Mucosa of rectum (tissue), 2 donors: Measurements from ENCODE around the gene ZDHHC16.

Experiments used
- H3K27ac ChIP-seq, 2 donors: one replicate each; pipeline ENCODE4 v1.7.0; 2013; ENCODE audit warnings: inconsistent platforms in 2 of 2, low read depth in 2 of 2, low read length in 2 of 2
- H3K27me3 ChIP-seq, 2 donors: one replicate each; pipeline ENCODE4 v1.7.0; 2013; ENCODE audit warnings: low read length in 2 of 2; ENCODE audit not compliant: control insufficient read depth in 2 of 2, insufficient read depth in 2 of 2
- H3K36me3 ChIP-seq, 2 donors: one replicate each; pipeline ENCODE4 v1.7.0; 2013; ENCODE audit warnings: low read length in 2 of 2; ENCODE audit not compliant: control insufficient read depth in 2 of 2, insufficient read depth in 2 of 2
- H3K4me1 ChIP-seq, 2 donors: one replicate each; pipeline ENCODE4 v1.7.0; 2013; ENCODE audit warnings: low read length in 2 of 2, mild to moderate bottlenecking in 1 of 2; ENCODE audit not compliant: control insufficient read depth in 2 of 2, insufficient read depth in 2 of 2
- H3K4me3 ChIP-seq, 2 donors: one replicate each; pipeline ENCODE4 v1.7.0; 2013; ENCODE audit warnings: low read length in 2 of 2
- H3K9ac ChIP-seq, 2 donors: one replicate each; pipeline ENCODE4 v1.7.0; 2013; ENCODE audit warnings: low read length in 2 of 2, low read depth in 1 of 2, mild to moderate bottlenecking in 1 of 2
- H3K9me3 ChIP-seq, 2 donors: one replicate each; pipeline ENCODE4 v1.7.0; 2013; ENCODE audit warnings: low read length in 2 of 2; ENCODE audit not compliant: control insufficient read depth in 2 of 2
- donor health status: healthy.
- donor health status: Normal muscosa, but diverticular disease.

Gene ZDHHC16

GRCh38 chr10:97434055-97434454 lies 11.9 kb upstream of the ZDHHC16 start:
- Histone ChIP-seq H3K36me3 (peaks cover 48 to 62% of the 10 kb centered on the region in 2 donors), H3K27me3 (no peaks in the 10 kb centered on the region), H3K4me1 (no peaks in the 10 kb centered on the region), H3K4me3 (no peak overlapping the region), H3K9me3 (no peaks in the 10 kb centered on the region), H3K27ac (no peak overlapping the region), H3K9ac (no peak overlapping the region)

DNA sequence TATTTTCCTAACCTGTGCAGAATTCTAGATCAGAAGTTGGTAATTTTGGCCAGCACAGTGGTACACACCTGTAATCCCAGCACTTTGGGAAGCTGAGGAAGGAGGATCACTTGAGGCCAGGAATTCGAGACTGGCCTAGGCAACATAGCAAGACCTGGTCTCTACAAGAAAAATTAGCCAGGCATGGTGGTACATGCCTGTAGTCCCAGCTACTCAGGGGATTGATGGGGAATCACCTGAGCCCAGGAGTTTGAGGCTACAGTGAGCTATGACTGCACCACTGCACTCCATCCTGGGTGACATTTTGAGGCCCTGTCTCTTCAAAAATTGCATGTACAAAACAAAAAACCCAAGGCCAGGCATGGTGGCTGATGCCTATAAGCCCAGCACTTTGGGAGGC lies 11.4 kb upstream of the ZDHHC16 start:
- no peaks in the 10 kb centered on the region for H3K4me1 ChIP-seq
- H3K4me3 ChIP-seq = no peak overlapping the region
- no peak overlapping the region for H3K9ac ChIP-seq
- H3K27me3 ChIP-seq = no peaks in the 10 kb centered on the region
- no peaks in the 10 kb centered on the region for H3K9me3 ChIP-seq
- H3K27ac ChIP-seq = no peak overlapping the region
- peaks cover 49 to 66% of the 10 kb centered on the region in 2 donors for H3K36me3 ChIP-seq

DNA sequence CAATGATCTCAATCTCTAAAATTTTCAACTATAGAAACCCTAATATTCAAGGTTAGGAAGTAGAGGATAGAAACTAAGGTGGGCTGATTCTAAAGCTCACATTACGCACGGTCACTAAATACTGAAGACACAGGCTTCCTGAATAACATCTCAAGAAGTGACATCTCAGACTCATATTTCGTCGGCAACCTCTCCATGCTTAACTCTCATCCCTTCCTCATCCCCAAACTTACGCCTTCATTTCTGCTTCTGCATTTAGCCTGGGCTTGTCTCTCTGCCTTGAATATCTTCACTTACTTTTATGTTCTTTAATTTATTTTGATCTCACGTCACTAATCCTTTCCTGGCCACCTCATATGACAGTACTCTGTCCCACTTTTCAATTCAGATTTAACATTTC lies 10.8 kb upstream of the ZDHHC16 start:
- H3K4me1 ChIP-seq = no peaks in the 10 kb centered on the region
- no peaks in the 10 kb centered on the region for H3K27me3 ChIP-seq
- no peak overlapping the region for H3K9ac ChIP-seq
- no peak overlapping the region for H3K27ac ChIP-seq
- H3K4me3 ChIP-seq = no peak overlapping the region
- H3K36me3 ChIP-seq = peaks cover 48 to 64% of the 10 kb centered on the region in 2 donors
- no peaks in the 10 kb centered on the region for H3K9me3 ChIP-seq

- Histone ChIP-seq H3K36me3 (peaks cover 19 to 29% of the 10 kb centered on the region in 2 donors), H3K4me3 (no peak overlapping the region), H3K27ac (no peak overlapping the region), H3K4me1 (peaks cover 9 to 14% of the 10 kb centered on the region in 2 donors), H3K9me3 (no peaks in the 10 kb centered on the region), H3K27me3 (no peaks in the 10 kb centered on the region), H3K9ac (no peak overlapping the region)
Observed at GRCh38 chr10:97442277-97442676, 3.7 kb upstream of the ZDHHC16 start.

GRCh38 chr10:97444212-97444611 lies 1.8 kb upstream of the ZDHHC16 start:
- Histone ChIP-seq H3K36me3 (peaks cover 11 to 20% of the 10 kb centered on the region in 2 donors), H3K4me3 (no peak overlapping the region), H3K9ac (no peak overlapping the region), H3K27ac (no peak overlapping the region), H3K4me1 (peaks cover 13 to 14% of the 10 kb centered on the region in 2 donors), H3K27me3 (no peaks in the 10 kb centered on the region), H3K9me3 (no peaks in the 10 kb centered on the region)

- Histone ChIP-seq H3K27me3 (no peaks in the 10 kb centered on the region), H3K9ac (peak overlapping the region; percentile 70), H3K9me3 (no peaks in the 10 kb centered on the region), H3K36me3 (peaks cover 6 to 18% of the 10 kb centered on the region in 2 donors), H3K4me3 (peak overlapping the region; percentile 91 to 99), H3K4me1 (peaks cover 13 to 14% of the 10 kb centered on the region in 2 donors), H3K27ac (peak overlapping the region in 1 of 2 donors; percentile 56)
Observed at GRCh38 chr10:97445357-97445721, 636 bp upstream of the ZDHHC16 start.

- Histone ChIP-seq H3K27ac (no peak overlapping the region), H3K36me3 (peaks cover 25 to 39% of the 10 kb centered on the region in 2 donors)
Observed at GRCh38 chr10:97450828-97451227, 4.9 kb downstream of the ZDHHC16 start.

GRCh38 chr10:97451605-97452004 lies 5.6 kb downstream of the ZDHHC16 start:
- Histone ChIP-seq H3K9me3 (no peaks in the 10 kb centered on the region), H3K27ac (no peak overlapping the region), H3K27me3 (no peaks in the 10 kb centered on the region), H3K4me1 (peaks cover 4 to 7% of the 10 kb centered on the region in 2 donors), H3K36me3 (peaks cover 33 to 47% of the 10 kb centered on the region in 2 donors), H3K9ac (no peak overlapping the region), H3K4me3 (no peak overlapping the region)

More at GRCh38 chr10:97450828-97451227, 4.9 kb downstream of the ZDHHC16 start:
- H3K4me3 ChIP-seq = no peak overlapping the region
- H3K27me3 ChIP-seq = no peaks in the 10 kb centered on the region
- peaks cover 4 to 10% of the 10 kb centered on the region in 2 donors for H3K4me1 ChIP-seq
- H3K9me3 ChIP-seq = no peaks in the 10 kb centered on the region
- no peak overlapping the region for H3K9ac ChIP-seq

DNA sequence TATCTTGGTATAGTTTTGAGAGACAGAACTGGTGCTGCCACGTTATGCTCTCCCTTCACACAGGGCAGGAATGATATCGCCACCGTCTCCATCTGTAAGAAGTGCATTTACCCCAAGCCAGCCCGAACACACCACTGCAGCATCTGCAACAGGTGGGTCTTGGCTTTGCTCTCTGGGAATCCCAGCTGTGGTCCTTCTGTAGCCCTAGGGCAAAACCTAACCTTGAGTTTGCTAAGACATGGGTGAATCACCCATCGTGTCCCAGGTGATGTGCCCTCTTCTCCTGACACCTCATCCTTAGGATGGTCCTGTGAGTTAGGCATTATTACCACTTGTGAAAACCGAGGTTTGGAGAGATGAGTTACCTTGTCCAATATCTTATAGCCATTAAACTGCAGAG lies 6.4 kb downstream of the ZDHHC16 start:
- Histone ChIP-seq H3K27ac (no peak overlapping the region), H3K9me3 (no peaks in the 10 kb centered on the region), H3K4me1 (peaks cover 0 to 4% of the 10 kb centered on the region in 2 donors), H3K4me3 (no peak overlapping the region), H3K9ac (no peak overlapping the region), H3K36me3 (peaks cover 40 to 54% of the 10 kb centered on the region in 2 donors), H3K27me3 (no peaks in the 10 kb centered on the region)

GRCh38 chr10:97454330-97455036 lies 8.5 kb downstream of the ZDHHC16 start:
- Histone ChIP-seq H3K36me3 (peaks cover 56 to 66% of the 10 kb centered on the region in 2 donors), H3K27me3 (no peaks in the 10 kb centered on the region), H3K9ac (no peak overlapping the region), H3K27ac (no peak overlapping the region), H3K9me3 (no peaks in the 10 kb centered on the region), H3K4me3 (no peak overlapping the region), H3K4me1 (no peaks in the 10 kb centered on the region)
